Measurements from ENCODE around the gene NPIPB8.
"Not testable (repeated sequence)": the region's sequence is repeated elsewhere in the genome, so short reads cannot be mapped to it uniquely, and the experiment has no call there.

GRCh38 chr16:28601589-28601988 is 36.3 kb upstream of the NPIPB8 start:
- not testable (repeated sequence) for TF ChIP-seq CTCF (IDR thresholded peaks at IDR 0.05; ENCODE audit: poor library complexity, severe bottlenecking); RAD21 (conservative IDR thresholded peaks at IDR 0.05); TAF1 (IDR thresholded peaks at IDR 0.05; ENCODE audit: low read depth); MXI1 (conservative IDR thresholded peaks at IDR 0.05; ENCODE audit: poor library complexity, severe bottlenecking); POLR2AphosphoS5 (IDR thresholded peaks at IDR 0.05)
